GM10266 (cell line): Measurements from ENCODE around the gene DYNC2LI1.

Experiments
- DNase-seq: peaks from one replicate; pipeline ENCODE4 v3.0.0; 2012; ENCODE audit errors: extremely low spot score
- CTCF ChIP-seq: IDR thresholded peaks from 2 replicates; pipeline ENCODE4 v1.5.1; 2012; ENCODE audit warnings: mild to moderate bottlenecking, low read depth; ENCODE audit not compliant: control insufficient read depth, insufficient read depth; ENCODE audit errors: missing control alignments

Gene DYNC2LI1

GRCh38 chr2:43824951-43825493 is 51.2 kb downstream of the DYNC2LI1 start:
- no peak for TF ChIP-seq CTCF
- DNase-seq = no peak

- TF ChIP-seq CTCF = no peak
- no peak for DNase-seq
Observed at GRCh38 chr2:43825841-43826240, 52.0 kb downstream of the DYNC2LI1 start.

- no peak for TF ChIP-seq CTCF
- no peak for DNase-seq
Observed at GRCh38 chr2:43826305-43827250, 52.7 kb downstream of the DYNC2LI1 start.

GRCh38 chr2:43831543-43832294 is 57.9 kb downstream of the DYNC2LI1 start:
- TF ChIP-seq CTCF = no peak
- no peak for DNase-seq

DNA sequence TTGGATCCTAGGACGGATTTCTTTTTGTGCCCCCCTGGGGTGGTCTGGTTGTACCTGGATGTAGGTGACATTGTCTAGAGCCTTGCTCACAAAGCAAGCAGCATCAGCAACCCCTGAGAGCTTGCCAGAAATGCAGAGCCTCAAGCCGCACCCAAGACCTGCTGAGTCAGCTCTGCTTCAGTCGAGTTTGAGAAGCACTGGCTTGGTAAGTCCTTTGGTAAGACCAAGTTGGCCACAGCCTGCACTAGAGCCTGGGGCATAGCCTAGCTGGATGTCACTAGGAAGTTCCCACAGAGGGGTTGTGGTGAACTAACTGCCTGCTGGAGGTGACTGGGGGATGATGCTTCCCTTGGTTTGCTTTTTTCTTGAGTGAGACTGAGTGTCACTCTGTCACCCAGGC is 58.6 kb downstream of the DYNC2LI1 start:
- TF ChIP-seq CTCF = no peak
- no peak for DNase-seq

DNA sequence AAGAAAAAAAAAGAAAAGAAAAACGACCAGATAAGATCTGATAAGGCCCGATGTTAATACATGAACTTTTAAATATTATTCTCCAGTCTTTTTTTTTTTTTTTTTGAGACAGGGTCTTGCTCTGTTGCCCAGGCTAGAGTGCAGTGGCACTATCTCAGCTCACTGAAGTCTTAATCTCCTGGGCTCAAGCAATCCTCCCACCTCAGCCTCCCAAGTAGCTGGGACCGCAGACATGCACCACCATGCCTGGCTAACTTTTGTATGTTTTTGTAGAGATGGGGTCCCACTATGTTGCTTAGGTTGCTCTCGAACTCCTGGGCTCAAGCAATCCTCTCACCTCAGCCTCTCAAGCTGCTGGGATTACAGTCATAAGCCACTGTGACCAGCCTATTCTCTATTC is 63.2 kb downstream of the DYNC2LI1 start:
- DNase-seq = no peak
- TF ChIP-seq CTCF = no peak
